Mesendoderm (in vitro differentiated cells): ENCODE results near the gene SCAND1.

Experiments
- DNase-seq: peaks from one replicate; pipeline ENCODE4 v3.0.0; 2013
- H2AK5ac ChIP-seq: 2 replicates; pipeline ENCODE4 v1.6.1; 2013; ENCODE audit warnings: low read length, inconsistent platforms
- H2BK120ac ChIP-seq: 2 replicates; pipeline ENCODE4 v1.6.1; 2013; ENCODE audit warnings: low read depth, mild to moderate bottlenecking, low read length, moderate library complexity, mixed read lengths
- H2BK15ac ChIP-seq: replicated peaks from 2 replicates; pipeline ENCODE4 v1.6.1; 2013; ENCODE audit warnings: low read depth, mild to moderate bottlenecking, moderate library complexity
- H2BK5ac ChIP-seq: 2 replicates; pipeline ENCODE4 v1.6.1; 2013; ENCODE audit warnings: low read length, inconsistent platforms
- H3K18ac ChIP-seq: 2 replicates; pipeline ENCODE4 v1.6.1; 2013; ENCODE audit warnings: mild to moderate bottlenecking, low read length, mixed read lengths
- H3K23ac ChIP-seq: one replicate; pipeline ENCODE4 v1.6.1; 2013; ENCODE audit warnings: low read length
- H3K27ac ChIP-seq: 2 replicates; pipeline ENCODE4 v1.5.1; 2013; ENCODE audit warnings: low read depth, mild to moderate bottlenecking, inconsistent platforms, low read length, moderate library complexity
- H3K27me3 ChIP-seq: 2 replicates; pipeline ENCODE4 v1.6.1; 2013; ENCODE audit warnings: low read length, control low read depth, mild to moderate bottlenecking, inconsistent platforms; ENCODE audit not compliant: insufficient read depth, poor library complexity
- H3K36me3 ChIP-seq: 2 replicates; pipeline ENCODE4 v1.6.1; 2013; ENCODE audit warnings: low read length, inconsistent platforms; ENCODE audit not compliant: control insufficient read depth, insufficient read depth
- H3K4ac ChIP-seq: one replicate; pipeline ENCODE4 v1.6.1; 2013; ENCODE audit warnings: low read depth, mild to moderate bottlenecking, low read length, moderate library complexity
- H3K4me1 ChIP-seq: 2 replicates; pipeline ENCODE4 v1.6.1; 2013; ENCODE audit warnings: low read depth, low read length, inconsistent platforms; ENCODE audit not compliant: control insufficient read depth
- H3K4me2 ChIP-seq: 2 replicates; pipeline ENCODE4 v1.6.1; 2013; ENCODE audit warnings: low read length
- H3K4me3 ChIP-seq: 2 replicates; pipeline ENCODE4 v1.5.1; 2013; ENCODE audit warnings: mild to moderate bottlenecking, low read length
- H3K56ac ChIP-seq: one replicate; pipeline ENCODE4 v1.6.1; 2013; ENCODE audit warnings: low read length
- H3K79me1 ChIP-seq: 2 replicates; pipeline ENCODE4 v1.6.1; 2013; ENCODE audit warnings: low read length, inconsistent platforms
- H3K79me2 ChIP-seq: 2 replicates; pipeline ENCODE4 v1.6.1; 2013; ENCODE audit warnings: mild to moderate bottlenecking, low read length; ENCODE audit not compliant: control insufficient read depth, insufficient read depth
- H3K9ac ChIP-seq: 2 replicates; pipeline ENCODE4 v1.6.1; 2013; ENCODE audit warnings: low read length, inconsistent platforms
- H4K5ac ChIP-seq: one replicate; pipeline ENCODE4 v1.6.1; 2013; ENCODE audit warnings: low read length
- H4K8ac ChIP-seq: one replicate; pipeline ENCODE4 v1.6.1; 2013; ENCODE audit warnings: low read depth, mild to moderate bottlenecking, control low read depth, low read length, moderate library complexity
- WGBS: extraction: QIAGEN DNeasy Blood & Tissue Kit; methylation state at CpG from one replicate; pipeline ENCODE4 v1.1.7; 2013; ENCODE audit warnings: low lambda C conversion rate, missing lambda C conversion rate; ENCODE audit not compliant: insufficient coverage; ENCODE audit errors: extremely low coverage; 5-methylcytosine and 5-hydroxymethylcytosine counted together

The SCAND1 gene

GRCh38 chr20:35981969-35982368, 27.7 kb upstream of the SCAND1 start:
- H3K27ac ChIP-seq = no peak overlapping the region
- no peaks in the 10 kb centered on the region for H3K79me1 ChIP-seq
- H3K4me1 ChIP-seq = no peaks in the 10 kb centered on the region
- H3K18ac ChIP-seq = no peak overlapping the region
- no CpG with 5 or more reads among the region's 3 CpGs for WGBS
- no peak overlapping the region for H2BK15ac ChIP-seq
- no peak overlapping the region for H3K4me2 ChIP-seq
- H3K36me3 ChIP-seq = no peaks in the 10 kb centered on the region
- no peak overlapping the region for H4K5ac ChIP-seq
- H3K56ac ChIP-seq = peak overlapping the region; percentile 10
- H3K23ac ChIP-seq = no peak overlapping the region
- H4K8ac ChIP-seq = no peak overlapping the region
- no peak overlapping the region for H3K4me3 ChIP-seq
- H2AK5ac ChIP-seq = no peak overlapping the region
- no peak overlapping the region for H3K4ac ChIP-seq
- H2BK120ac ChIP-seq = no peak overlapping the region
- H2BK5ac ChIP-seq = no peak overlapping the region
- no peaks in the 10 kb centered on the region for H3K27me3 ChIP-seq
- H3K9ac ChIP-seq = no peak overlapping the region
- no peak for DNase-seq
- no peaks in the 10 kb centered on the region for H3K79me2 ChIP-seq

GRCh38 chr20:35979544-35979943, 25.2 kb upstream of the SCAND1 start:
- H3K4me1 ChIP-seq = no peaks in the 10 kb centered on the region
- no peak for DNase-seq
- H3K23ac ChIP-seq = no peak overlapping the region
- no peak overlapping the region for H2BK15ac ChIP-seq
- H3K4me3 ChIP-seq = no peak overlapping the region
- no peak overlapping the region for H3K4ac ChIP-seq
- no peak overlapping the region for H2BK120ac ChIP-seq
- no peaks in the 10 kb centered on the region for H3K36me3 ChIP-seq
- H3K18ac ChIP-seq = no peak overlapping the region
- no peak overlapping the region for H3K27ac ChIP-seq
- H3K4me2 ChIP-seq = no peak overlapping the region
- H2BK5ac ChIP-seq = no peak overlapping the region
- H4K8ac ChIP-seq = no peak overlapping the region
- H3K9ac ChIP-seq = no peak overlapping the region
- no peaks in the 10 kb centered on the region for H3K79me1 ChIP-seq
- no peaks in the 10 kb centered on the region for H3K27me3 ChIP-seq
- no CpG with 5 or more reads among the region's 5 CpGs for WGBS
- no peaks in the 10 kb centered on the region for H3K79me2 ChIP-seq
- no peak overlapping the region for H3K56ac ChIP-seq
- H4K5ac ChIP-seq = no peak overlapping the region
- no peak overlapping the region for H2AK5ac ChIP-seq

- no peaks in the 10 kb centered on the region for H3K79me1 ChIP-seq
- no CpG with 5 or more reads among the region's 9 CpGs for WGBS
Observed at GRCh38 chr20:35978041-35978513, 23.8 kb upstream of the SCAND1 start.

GRCh38 chr20:35975576-35976373, 21.5 kb upstream of the SCAND1 start:
- Histone ChIP-seq H3K23ac (no peak overlapping the region), H3K4me3 (no peak overlapping the region), H3K9ac (no peak overlapping the region), H2BK120ac (no peak overlapping the region), H2BK15ac (no peak overlapping the region), H2AK5ac (no peak overlapping the region), H3K79me1 (no peaks in the 10 kb centered on the region), H3K56ac (no peak overlapping the region), H3K4ac (no peak overlapping the region), H3K79me2 (no peaks in the 10 kb centered on the region), H3K36me3 (no peaks in the 10 kb centered on the region), H3K4me1 (no peaks in the 10 kb centered on the region), H4K8ac (no peak overlapping the region), H3K18ac (no peak overlapping the region), H3K27me3 (no peaks in the 10 kb centered on the region), H3K27ac (no peak overlapping the region), H3K4me2 (no peak overlapping the region), H2BK5ac (no peak overlapping the region), H4K5ac (no peak overlapping the region)
- no CpG with 5 or more reads among the region's 9 CpGs for WGBS
- DNase-seq = no peak

More at GRCh38 chr20:35978041-35978513, 23.8 kb upstream of the SCAND1 start:
- H4K8ac ChIP-seq = no peak overlapping the region
- DNase-seq = no peak
- H3K56ac ChIP-seq = no peak overlapping the region
- no peaks in the 10 kb centered on the region for H3K27me3 ChIP-seq
- no peak overlapping the region for H4K5ac ChIP-seq
- H3K79me2 ChIP-seq = no peaks in the 10 kb centered on the region
- no peak overlapping the region for H2BK5ac ChIP-seq
- H3K4ac ChIP-seq = no peak overlapping the region
- no peaks in the 10 kb centered on the region for H3K4me1 ChIP-seq
- no peak overlapping the region for H2BK120ac ChIP-seq
- H3K18ac ChIP-seq = no peak overlapping the region
- H3K4me3 ChIP-seq = no peak overlapping the region
- H3K23ac ChIP-seq = no peak overlapping the region
- H2BK15ac ChIP-seq = no peak overlapping the region
- H3K27ac ChIP-seq = no peak overlapping the region
- H3K4me2 ChIP-seq = no peak overlapping the region
- H3K9ac ChIP-seq = no peak overlapping the region
- no peaks in the 10 kb centered on the region for H3K36me3 ChIP-seq
- H2AK5ac ChIP-seq = no peak overlapping the region

- no peaks in the 10 kb centered on the region for H3K36me3 ChIP-seq
- no peak overlapping the region for H3K4ac ChIP-seq
- no peak overlapping the region for H2BK5ac ChIP-seq
- H4K8ac ChIP-seq = no peak overlapping the region
- no peaks in the 10 kb centered on the region for H3K79me1 ChIP-seq
- H3K4me2 ChIP-seq = no peak overlapping the region
- H3K4me3 ChIP-seq = no peak overlapping the region
- whole genome bisulfite sequencing = no CpG with 5 or more reads among the region's 4 CpGs
- no peak overlapping the region for H3K27ac ChIP-seq
- H3K56ac ChIP-seq = no peak overlapping the region
- no peak for DNase-seq
- H3K27me3 ChIP-seq = no peaks in the 10 kb centered on the region
- no peak overlapping the region for H3K23ac ChIP-seq
- H2BK15ac ChIP-seq = no peak overlapping the region
- no peak overlapping the region for H3K18ac ChIP-seq
- H4K5ac ChIP-seq = no peak overlapping the region
- H3K4me1 ChIP-seq = no peaks in the 10 kb centered on the region
- H3K79me2 ChIP-seq = no peaks in the 10 kb centered on the region
- no peak overlapping the region for H2AK5ac ChIP-seq
- no peak overlapping the region for H2BK120ac ChIP-seq
- H3K9ac ChIP-seq = no peak overlapping the region
Observed at GRCh38 chr20:35974256-35974655, 20.0 kb upstream of the SCAND1 start.

- no peaks in the 10 kb centered on the region for H3K36me3 ChIP-seq
- no peak overlapping the region for H2BK5ac ChIP-seq
- H3K4ac ChIP-seq = no peak overlapping the region
- no peak overlapping the region for H4K8ac ChIP-seq
- H3K27me3 ChIP-seq = no peaks in the 10 kb centered on the region
- H2BK120ac ChIP-seq = no peak overlapping the region
- WGBS = no CpG with 5 or more reads among the region's 4 CpGs
- DNase-seq = no peak
- H3K79me2 ChIP-seq = no peaks in the 10 kb centered on the region
- H3K9ac ChIP-seq = no peak overlapping the region
- no peak overlapping the region for H3K27ac ChIP-seq
- no peak overlapping the region for H4K5ac ChIP-seq
- H3K23ac ChIP-seq = no peak overlapping the region
- no peak overlapping the region for H3K18ac ChIP-seq
- H3K4me1 ChIP-seq = no peaks in the 10 kb centered on the region
- H3K79me1 ChIP-seq = no peaks in the 10 kb centered on the region
- no peak overlapping the region for H3K4me3 ChIP-seq
- no peak overlapping the region for H3K56ac ChIP-seq
- H2BK15ac ChIP-seq = no peak overlapping the region
- no peak overlapping the region for H2AK5ac ChIP-seq
- H3K4me2 ChIP-seq = no peak overlapping the region
Observed at GRCh38 chr20:35972462-35972861, 18.2 kb upstream of the SCAND1 start.
